TTC549 (cell line): ENCODE data around the gene TBC1D1.

Experiments used
- FAIRE-seq: peaks from 2 replicates; lab custom pipeline; 2012; peaks lifted over from hg19 to GRCh38; lab: Jason Lieb, UNC

Gene TBC1D1

DNA sequence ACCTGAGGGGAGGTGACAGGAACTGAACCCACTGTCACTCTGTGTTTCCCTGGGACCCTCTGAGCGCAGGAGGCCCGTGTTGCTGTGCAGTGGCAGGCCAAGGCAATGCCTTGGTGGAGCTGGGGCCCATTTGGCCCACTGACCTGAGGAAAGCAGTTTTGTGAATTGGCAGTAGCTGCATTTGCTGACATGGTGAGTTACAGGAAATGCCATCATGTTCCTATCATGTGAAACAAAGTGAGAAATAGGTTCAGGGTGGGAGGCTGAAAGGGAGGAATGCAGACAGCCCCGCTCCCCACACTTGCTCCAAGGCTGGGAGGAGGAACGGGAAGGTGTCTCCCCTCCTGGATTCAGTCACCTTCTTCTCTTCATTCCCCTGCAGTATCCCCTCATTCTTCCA is 215.4 kb downstream of the TBC1D1 start:
- no peak for FAIRE-seq

DNA sequence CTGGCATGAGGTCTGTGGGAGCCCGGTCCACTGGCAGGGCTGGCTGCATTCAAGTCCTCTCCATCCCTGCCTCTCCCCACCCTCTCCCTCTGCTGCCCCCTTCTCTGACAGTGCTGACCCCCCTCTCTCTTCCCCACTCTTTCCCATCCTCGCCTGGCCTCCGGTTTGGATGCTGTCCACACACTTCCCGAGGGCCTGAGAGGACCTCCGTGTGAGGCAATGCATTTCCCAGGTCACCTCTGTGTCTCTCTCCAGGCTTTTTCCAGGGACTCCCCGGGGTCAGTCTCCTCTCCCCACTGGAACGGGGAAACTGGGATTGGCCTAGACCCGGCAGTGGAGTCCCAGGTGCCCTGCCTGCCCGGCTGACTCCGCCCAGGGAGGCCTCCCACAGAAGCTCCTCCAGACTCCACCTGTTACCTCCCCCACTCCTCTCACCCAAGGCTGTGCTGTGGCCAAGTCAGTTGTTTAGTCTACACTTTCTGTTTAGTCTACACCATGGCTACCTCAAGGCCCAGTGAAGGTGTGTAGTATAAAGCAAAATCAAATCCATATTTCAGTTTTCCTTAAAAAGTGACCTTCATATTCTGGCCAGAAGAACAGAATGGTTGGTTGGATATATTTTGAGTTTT is 216.1 kb downstream of the TBC1D1 start:
- no peak for FAIRE-seq

DNA sequence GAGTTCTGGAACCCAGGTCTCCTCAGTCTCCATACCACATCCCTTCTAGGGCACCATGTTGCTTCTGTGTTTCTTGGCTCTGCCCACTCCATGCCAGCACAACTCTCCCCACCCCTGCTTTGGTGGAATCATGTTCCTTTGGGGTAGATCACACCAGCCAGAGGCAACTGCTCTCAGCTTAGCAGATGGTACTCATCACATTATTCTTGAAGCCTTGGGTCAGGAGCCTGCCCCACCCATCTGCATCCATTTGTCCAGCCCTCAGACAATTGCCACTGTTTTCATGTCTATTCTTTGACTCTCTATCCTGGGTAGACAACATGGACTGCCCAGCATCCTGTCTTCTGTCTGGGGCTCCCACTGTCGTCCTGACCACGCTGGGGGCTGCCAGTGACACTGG is 216.9 kb downstream of the TBC1D1 start:
- FAIRE-seq: no peak

DNA sequence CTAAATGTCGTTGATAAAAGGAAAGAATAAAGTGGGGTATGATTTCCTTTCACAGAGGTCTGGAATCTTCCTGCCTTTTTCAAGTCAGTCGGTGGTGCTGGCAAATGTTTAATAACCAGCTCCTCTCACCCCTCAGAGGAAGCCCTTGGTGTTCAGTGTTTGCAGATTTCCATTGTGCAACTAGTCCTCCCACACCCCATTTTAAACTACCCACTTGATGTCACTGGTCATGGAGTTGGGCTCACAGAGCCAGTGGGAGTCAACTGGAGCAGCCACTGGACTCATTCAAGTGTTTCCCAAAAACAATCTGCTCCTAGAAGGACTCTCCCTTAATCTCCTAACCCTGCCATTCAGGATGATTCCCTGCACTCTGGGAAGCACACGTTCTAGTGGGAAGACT is 218.5 kb downstream of the TBC1D1 start:
- FAIRE-seq: no peak

DNA sequence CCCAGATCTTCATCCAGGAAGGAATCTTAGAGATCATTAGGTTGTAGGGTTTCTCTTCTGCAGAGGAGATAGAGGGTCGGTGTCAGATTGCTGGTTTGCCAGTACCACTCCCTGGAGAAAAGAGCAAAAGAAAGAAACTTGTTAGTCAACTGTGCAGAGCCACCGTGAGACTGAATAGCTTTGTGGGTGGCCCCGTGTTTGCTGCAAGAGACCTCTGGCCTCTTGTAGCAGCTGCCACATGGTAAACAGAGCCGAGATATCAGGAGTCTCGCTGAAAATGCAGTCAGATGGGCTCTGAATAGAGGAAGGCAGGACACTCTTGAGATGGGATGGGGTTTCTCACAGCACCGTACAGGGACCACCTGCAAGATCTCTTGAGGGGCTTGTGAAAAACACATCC is 219.0 kb downstream of the TBC1D1 start:
- FAIRE-seq: no peak

DNA sequence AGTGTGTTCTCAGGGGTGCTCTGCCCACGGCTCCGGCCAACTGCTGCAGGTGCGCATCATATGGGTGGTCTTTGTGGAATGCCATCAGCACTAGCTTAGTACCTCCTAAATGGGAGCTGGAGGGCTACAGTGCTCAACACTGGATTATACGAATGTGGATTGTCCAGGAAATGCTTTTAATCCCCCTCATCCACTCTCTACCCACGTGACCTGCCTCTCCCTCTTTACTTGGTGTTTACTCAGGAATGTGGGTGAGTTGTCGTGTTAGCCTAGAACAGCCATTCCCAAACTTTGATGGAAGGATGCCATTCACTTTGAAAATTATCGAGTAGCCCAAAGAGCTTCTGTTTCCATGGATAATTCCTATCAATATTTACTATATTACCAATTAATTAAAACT is 220.1 kb downstream of the TBC1D1 start:
- no peak for FAIRE-seq

DNA sequence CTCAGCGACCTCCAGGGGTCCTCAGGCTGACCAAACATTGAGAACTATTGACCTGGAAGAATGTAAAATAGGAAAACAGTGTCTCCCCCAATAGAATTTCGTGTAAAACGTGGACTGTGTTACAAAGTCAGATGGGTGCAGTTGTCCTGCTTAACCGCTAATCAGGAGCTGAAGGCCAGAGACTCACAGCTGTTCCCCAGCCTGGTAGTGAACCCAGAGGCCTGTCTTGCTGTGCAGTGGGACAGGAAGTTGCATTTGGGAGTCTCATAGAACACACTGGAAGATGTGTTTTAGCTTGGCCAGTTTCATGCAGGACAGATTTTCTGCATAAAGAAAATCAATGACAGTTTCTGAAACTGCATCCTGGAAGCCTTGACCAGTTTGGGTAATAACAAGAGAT is 220.8 kb downstream of the TBC1D1 start:
- FAIRE-seq: no peak

DNA sequence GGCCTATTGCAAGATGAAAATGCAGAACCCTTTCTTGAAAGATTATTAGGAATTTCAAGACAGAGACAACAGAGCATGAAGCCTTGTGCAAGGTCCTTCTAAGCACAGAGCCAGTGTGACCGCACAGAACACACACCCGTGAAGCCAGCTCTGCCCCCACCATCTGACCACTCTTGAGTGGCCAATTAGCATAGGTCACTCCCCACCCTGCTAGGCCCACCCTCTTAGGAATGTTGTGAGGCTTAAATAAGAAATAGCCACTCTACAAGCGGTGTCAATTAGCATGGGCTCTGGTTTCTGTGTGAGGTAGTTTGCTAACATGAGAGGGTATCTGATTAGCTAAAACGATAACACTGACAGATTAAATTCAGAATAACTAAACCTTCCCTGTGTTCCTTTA is 222.2 kb downstream of the TBC1D1 start:
- no peak for FAIRE-seq

DNA sequence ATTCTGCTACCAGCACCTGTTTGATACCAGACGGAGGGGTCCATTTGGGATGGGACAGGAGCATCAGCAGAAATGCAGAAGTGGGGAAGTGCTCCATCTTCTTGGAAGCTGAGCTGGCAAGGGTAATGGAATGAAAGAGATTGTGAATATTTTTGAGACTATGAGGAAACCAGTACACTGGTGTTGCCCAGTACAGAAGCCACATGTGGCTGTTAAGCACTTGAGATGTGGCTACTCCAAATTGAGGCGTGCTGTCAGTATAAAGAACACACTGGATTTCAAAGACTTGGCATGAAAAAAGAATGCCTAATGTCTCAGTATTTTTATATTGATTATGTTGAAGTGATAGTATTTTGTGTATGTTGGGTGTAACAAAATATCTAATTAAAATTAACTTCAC is 222.7 kb downstream of the TBC1D1 start:
- FAIRE-seq: no peak

DNA sequence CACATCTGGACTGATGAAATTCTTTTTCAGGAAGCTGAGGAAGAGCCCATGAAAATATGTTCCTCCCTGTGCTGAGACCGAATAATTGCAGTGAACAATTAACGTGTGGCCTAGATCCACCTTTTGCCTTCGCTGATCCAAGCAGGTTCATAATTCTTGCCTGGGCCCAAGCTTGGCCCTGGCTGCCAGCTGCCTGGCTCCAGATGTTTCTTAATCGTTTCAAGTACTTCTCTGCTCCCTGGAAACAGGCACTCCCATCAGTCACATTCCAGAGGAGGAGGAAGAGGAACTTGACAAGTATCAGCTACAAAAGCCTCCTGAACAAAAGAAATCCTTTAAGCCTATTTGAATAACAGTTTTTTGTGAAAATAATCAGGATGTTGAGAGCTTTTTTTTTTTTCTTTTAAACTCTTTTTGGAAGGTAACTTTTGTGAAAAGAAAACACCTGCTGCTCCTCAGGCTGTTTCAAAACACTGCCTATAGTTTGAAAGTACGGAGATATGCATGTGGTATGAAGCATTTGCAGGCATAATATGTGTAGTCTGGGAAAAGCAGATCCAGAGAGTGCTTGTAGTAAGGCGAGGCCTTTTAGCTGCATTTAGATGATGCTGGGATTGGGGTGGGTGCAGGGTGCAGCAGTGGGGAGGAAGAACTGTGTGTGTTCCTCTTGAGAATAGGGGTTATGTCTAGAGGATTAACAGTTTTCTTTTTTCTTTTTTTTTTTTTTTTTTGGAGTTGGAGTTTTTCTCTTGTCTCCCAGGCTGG is 223.7 kb downstream of the TBC1D1 start:
- FAIRE-seq: no peak

DNA sequence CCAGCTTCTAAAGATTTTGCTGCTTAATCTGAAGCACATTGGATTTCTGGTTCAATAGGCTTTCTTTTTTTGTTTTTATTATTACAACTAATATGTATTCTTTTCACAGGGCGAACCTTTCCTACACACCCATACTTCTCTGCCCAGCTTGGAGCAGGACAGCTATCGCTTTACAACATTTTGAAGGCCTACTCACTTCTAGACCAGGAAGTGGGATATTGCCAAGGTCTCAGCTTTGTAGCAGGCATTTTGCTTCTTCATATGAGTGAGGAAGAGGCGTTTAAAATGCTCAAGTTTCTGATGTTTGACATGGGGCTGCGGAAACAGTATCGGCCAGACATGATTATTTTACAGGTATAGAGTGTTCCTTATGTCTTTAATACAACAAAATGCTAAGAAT is 224.7 kb downstream of the TBC1D1 start:
- FAIRE-seq: no peak

DNA sequence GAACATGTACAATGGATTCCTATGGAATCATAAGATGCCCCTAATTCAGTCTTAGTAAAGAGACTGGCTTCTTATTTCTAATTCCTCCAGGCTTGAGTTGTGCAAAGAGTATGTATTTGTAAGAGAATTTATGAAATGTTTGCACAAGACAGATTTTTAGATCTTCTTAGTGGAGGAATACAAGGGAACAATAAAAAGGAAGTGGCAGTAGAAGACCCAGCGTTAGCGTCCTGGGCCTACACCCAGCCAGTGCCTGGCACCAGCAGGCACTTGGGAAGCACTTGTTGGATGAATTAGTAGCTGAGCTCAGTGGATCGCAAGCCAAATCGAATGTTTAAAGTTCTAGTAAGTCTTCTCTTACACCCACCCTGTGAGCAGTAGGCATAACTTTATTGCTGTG is 226.7 kb downstream of the TBC1D1 start:
- FAIRE-seq: no peak

DNA sequence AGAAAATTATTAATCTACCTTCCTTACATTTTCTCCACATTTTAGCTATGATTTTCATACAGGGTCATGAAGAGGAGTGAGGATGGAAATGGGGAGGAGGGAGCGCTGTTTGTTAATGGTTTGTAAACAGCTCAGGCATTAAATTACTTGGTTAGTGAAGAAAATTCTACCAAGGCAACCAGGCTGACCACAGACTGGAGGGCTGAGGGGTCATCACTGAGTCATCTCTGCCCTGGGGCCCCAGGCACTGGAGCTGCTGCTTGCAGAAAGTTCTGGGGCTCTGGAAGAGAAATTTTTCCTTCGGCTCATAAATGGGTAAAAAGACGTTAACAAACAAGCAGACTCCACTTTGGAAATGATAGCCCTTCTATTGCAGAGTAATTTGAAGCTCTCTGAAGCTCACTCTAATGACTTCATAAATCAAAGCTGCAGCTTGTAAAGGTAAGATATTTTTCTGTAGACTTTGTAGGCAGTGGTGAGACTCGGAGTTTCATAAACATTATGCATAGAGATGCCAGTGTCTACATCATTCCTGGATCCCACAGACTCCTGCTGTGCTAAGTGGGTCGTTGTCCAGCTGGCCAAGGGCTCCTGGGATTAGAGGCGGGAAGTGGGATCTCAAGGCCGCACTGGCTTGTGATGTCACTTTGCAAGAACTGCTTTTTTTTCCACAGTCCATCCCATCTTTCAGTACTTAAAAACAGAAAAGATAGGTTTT is 228.9 kb downstream of the TBC1D1 start:
- no peak for FAIRE-seq

DNA sequence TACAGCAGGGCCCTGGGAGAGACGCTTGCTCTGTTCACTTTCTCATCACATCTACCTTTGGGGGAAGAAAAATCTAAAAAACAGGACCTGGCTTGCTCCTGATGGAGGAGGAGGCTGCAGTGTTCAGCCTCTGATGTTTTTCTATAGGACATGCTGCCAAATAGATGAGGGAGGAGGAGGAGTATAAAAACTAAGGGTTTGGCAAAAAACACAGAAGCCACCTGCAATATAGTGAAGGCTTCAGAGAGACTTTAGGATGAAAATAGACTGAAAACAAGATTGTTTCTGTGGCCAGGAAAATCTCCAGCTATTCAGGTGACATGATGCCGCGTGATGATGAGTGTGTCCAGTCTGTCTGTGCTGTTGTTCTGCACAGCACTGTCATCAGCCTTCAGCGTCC is 229.9 kb downstream of the TBC1D1 start:
- FAIRE-seq: no peak

DNA sequence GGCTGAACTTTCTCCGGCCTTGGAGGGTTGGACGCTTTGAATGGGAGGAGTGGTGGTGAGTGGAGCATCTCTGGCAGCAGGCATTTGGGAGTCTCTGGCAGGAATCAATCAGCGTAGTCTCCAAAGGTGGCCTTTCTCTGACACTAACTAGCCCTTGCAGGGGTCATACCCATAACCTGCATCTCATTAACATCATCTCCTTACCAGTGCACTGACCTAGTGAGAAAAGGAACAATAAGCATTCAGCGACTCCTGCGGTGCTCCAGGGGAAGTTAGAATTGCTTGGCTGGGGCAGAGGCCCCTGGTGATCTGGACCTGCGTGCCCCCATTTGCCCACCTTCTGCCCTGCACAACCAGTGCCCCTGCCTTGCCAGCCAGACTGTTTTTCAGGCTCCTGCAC is 231.2 kb downstream of the TBC1D1 start:
- no peak for FAIRE-seq

DNA sequence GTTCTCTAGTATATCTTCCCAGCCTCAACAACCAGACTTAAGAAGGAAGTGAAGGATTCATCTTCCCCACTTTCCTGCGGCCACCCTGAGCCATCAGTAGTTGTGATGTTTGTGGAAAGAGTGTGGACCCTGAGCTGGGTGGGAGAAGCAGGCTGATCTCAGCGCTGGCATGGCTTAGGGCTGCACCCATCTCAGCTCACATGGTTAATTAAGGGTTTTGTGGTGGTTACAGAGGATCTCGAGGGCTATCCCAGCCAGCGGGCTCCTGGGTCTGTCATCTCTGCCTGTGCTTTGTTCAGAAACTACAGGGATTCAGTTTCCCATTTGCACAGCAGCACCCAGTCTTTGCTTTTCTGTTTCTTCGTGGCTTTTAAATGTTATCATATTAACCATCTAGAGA is 232.7 kb downstream of the TBC1D1 start:
- FAIRE-seq: no peak

DNA sequence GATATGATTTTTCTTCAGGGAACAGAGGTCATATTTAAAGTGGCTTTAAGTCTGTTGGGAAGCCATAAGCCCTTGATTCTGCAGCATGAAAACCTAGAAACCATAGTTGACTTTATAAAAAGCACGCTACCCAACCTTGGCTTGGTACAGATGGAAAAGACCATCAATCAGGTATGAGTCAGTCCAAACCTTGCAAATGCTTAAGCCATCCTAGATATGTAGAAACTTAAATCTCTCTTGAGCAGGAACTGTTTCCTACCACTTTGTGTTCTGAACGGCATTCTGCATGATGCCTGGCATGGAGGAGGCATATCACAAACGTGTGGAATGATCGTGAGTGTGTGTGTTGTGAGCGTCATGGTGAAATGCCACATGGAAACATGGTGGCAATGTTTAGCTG is 234.1 kb downstream of the TBC1D1 start:
- FAIRE-seq: no peak

DNA sequence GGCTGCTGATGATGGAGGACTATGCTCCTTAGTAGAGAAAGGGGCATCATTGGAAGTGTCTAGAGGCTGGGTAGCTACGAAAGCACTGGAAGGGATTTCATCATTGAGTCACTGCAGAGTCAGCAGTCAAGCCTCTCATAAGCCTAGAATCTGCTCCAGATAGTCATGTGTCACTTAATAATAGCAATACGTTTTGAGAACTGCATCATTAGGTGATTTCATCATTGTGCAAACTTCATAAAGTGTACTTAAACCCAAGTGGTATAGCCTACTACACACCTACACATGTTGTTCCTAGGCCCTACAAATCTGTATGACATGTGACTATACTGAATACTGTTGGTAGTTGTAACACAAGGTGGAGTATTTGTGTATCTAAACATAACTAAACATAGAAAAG is 234.9 kb downstream of the TBC1D1 start:
- FAIRE-seq: no peak

DNA sequence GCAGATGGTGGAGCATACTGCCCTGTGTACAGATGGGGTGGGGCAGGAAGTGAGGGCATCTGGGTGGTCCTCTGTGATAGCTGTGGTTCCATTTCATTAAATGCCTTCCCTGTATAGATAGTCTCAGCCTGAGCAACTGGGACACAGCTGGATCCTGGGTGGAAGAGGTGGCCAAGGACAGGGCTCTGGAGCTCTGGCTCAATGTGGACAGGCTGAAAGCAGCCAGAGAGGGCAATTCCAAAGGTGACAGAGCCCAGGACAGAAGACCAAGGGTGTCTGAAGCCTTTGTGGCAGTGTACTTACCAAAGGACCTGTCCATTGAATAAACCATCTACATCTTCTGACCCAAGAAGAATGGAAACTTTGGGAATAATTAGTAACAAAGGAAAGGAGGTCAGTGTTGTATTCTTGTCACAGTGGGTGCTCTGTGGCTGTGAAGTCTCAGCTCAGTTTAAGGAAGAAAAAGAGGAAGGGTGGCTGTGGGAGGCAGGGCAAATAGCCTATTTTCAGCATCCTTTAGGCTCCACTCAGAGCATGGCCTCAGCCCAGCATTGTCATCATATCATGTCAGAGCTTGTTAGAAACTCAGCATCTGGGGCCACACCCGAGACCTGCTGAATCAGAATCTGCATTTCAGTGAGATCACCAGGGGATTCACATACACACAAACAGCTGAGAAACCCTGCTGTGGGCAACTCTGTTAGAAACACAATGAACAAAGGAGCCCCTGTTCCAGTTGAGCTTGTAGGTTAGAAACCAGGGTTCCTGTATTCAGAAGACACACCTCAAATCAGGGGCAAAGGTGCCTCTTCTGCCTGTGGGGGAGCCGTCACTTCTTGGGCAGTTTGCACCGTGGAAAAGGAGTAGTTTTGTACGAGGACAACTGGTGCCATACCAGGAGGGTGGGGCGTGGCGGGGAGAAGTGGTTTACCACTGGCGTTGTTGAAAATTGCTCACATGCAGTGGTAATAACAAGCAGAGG is 237.9 kb downstream of the TBC1D1 start:
- no peak for FAIRE-seq

DNA sequence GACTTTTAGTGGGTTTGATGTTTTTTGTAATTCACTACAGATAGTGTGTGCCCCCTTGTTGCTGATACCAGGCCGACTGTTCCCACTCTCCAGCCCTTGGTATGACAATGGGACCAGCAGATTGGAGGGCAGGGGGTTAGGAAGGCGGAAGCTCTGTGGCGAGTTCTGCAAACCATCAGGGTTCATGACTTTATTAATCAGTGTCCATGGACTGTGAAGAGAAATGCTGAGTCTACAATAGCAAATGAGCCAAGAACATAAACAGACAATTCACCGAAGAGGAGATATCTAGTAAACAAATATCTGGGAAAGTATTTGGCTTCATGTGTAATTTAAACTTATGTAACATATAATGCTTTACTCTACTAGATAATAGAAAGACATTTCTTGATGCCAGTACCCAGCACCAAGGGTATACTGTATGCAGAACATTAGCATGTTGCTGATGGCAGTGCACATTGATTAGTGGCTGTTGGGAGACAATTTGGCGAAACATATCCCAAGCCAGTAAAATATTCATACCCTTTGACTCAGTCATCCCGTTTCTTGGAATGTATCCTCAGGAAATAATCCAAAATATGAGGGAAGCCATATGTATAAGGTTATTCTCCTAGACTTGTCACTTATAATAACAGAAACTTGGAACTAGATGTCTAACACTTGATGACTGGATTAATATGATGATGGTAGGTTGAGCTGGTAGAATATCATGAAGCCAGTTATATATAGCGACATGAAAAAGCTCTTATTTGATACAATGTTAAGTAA is 238.8 kb downstream of the TBC1D1 start:
- FAIRE-seq: no peak

DNA sequence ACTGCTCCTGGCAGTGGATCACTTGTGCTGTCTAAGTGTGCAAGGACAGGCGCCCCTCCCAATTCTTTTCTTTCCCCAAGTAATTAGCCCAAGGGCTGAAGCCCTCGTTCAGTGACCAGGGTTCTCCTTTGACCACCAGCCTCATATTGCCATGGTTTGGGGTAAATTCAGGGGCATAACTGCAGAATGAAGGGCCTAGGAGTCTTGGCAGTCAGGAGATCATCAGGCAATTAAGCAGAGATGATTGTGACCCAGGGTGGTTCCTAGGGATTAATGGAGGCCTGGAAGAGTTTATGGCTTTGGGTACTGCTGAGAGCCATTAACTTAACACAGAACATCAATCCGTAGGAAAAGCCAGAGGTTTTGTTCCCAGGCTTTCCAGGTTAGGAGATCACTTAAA is 240.0 kb downstream of the TBC1D1 start:
- FAIRE-seq: no peak
